PFSK-1 (cell line): ENCODE measurements around the gene NPY5R.

ENCODE experiments used
- FOXP2 ChIP-seq: optimal IDR thresholded peaks from 2 replicates; pipeline ENCODE3; 2011; ENCODE audit warnings: borderline replicate concordance, control low read depth, inconsistent platforms; ENCODE audit not compliant: insufficient read depth; ENCODE audit errors: extremely low read length, extremely low read depth
- POLR2AphosphoS5 ChIP-seq: IDR thresholded peaks from 2 replicates; pipeline ENCODE4 v1.6.1; 2012; ENCODE audit warnings: low read depth, mild to moderate bottlenecking, control low read depth, low read length, moderate library complexity
- REST ChIP-seq, 2 experiments: IDR thresholded peaks; 2 replicates each; pipeline versions ENCODE4 v1.6.1 to v1.8.0; 2011 to 2012; ENCODE audit warnings: low read depth in 2 of 2, low read length in 2 of 2, control low read depth in 1 of 2, inconsistent platforms in 1 of 2, mild to moderate bottlenecking in 1 of 2, moderate library complexity in 1 of 2; ENCODE audit not compliant: insufficient read depth in 1 of 2
- SIN3A ChIP-seq: IDR thresholded peaks from 2 replicates; pipeline ENCODE4 v1.6.1; 2012; ENCODE audit warnings: mild to moderate bottlenecking, low read length, moderate library complexity, borderline replicate concordance; ENCODE audit not compliant: insufficient read depth
- TAF1 ChIP-seq: IDR thresholded peaks from 2 replicates; pipeline ENCODE4 v1.6.1; 2012; ENCODE audit warnings: low read length, control low read depth, borderline replicate concordance; ENCODE audit not compliant: insufficient read depth

NPY5R gene

GRCh38 chr4:163384926-163385325 is 41.2 kb downstream of the NPY5R start:
- TF ChIP-seq POLR2AphosphoS5 = no peak
- no peak for TF ChIP-seq REST (IDR thresholded peaks at IDR 0.05; ENCODE audit: insufficient read depth in 1 of 2, low read depth in 2 of 2, low read length in 2 of 2)
- no peak for TF ChIP-seq SIN3A
- no peak for TF ChIP-seq TAF1
- TF ChIP-seq FOXP2 = no peak

- TF ChIP-seq REST (IDR thresholded peaks at IDR 0.05; ENCODE audit: insufficient read depth in 1 of 2, low read depth in 2 of 2, low read length in 2 of 2) = no peak
- TF ChIP-seq SIN3A = no peak
- TF ChIP-seq POLR2AphosphoS5 = no peak
- no peak for TF ChIP-seq FOXP2
- no peak for TF ChIP-seq TAF1
These were observed 41.8 kb downstream of the NPY5R start for GRCh38 chr4:163385466-163385865.

- TF ChIP-seq SIN3A = no peak
- TF ChIP-seq TAF1 = no peak
- TF ChIP-seq REST (IDR thresholded peaks at IDR 0.05; ENCODE audit: insufficient read depth in 1 of 2, low read depth in 2 of 2, low read length in 2 of 2) = no peak
- TF ChIP-seq POLR2AphosphoS5 = no peak
- TF ChIP-seq FOXP2 = no peak
These were observed 48.1 kb downstream of the NPY5R start for GRCh38 chr4:163391756-163392155.

GRCh38 chr4:163392328-163392727 is 48.6 kb downstream of the NPY5R start:
- TF ChIP-seq SIN3A (no peak), FOXP2 (no peak), REST (IDR thresholded peaks at IDR 0.05; ENCODE audit: insufficient read depth in 1 of 2, low read depth in 2 of 2, low read length in 2 of 2) (no peak), POLR2AphosphoS5 (no peak), TAF1 (no peak)

- TF ChIP-seq SIN3A (no peak), REST (IDR thresholded peaks at IDR 0.05; ENCODE audit: insufficient read depth in 1 of 2, low read depth in 2 of 2, low read length in 2 of 2) (no peak), FOXP2 (no peak), TAF1 (no peak), POLR2AphosphoS5 (no peak)
These were observed 49.8 kb downstream of the NPY5R start for GRCh38 chr4:163393471-163393870.
